ENCODE measurements around the gene CCDC74B.
A peak's percentile ranks its signal among the peaks of the same experiment; 100 is the strongest.
"Not testable (repeated sequence)": the region's sequence is repeated elsewhere in the genome, so short reads cannot be mapped to it uniquely, and the experiment has no call there.

CCDC74B gene

DNA sequence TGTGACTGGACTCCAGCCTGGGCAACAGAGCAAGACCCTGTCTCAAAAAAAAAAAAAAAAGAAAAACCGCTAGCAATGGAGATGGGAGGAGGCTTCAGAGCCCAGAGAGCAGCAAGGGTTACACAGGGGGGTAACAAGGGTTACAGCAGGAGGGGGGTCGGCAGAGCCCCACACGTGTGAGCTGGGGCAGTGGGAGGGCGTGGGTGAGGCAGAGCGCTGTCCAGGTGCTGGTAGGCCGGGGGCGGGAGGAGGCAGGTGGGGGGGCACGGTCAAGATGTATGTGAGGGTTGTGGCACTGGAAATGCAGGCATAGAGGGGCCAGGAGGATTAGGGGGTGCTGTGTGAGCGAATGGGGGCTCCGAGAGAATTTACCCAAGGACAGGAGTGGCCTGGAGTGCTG is 40.5 kb upstream of the CCDC74B start:
- H3K4me3 ChIP-seq (ENCODE audit: low read depth, low read length) = no peak overlapping the region
- DNase-seq (ENCODE audit: low read depth) = no peak
- TF ChIP-seq, protein P1, sequence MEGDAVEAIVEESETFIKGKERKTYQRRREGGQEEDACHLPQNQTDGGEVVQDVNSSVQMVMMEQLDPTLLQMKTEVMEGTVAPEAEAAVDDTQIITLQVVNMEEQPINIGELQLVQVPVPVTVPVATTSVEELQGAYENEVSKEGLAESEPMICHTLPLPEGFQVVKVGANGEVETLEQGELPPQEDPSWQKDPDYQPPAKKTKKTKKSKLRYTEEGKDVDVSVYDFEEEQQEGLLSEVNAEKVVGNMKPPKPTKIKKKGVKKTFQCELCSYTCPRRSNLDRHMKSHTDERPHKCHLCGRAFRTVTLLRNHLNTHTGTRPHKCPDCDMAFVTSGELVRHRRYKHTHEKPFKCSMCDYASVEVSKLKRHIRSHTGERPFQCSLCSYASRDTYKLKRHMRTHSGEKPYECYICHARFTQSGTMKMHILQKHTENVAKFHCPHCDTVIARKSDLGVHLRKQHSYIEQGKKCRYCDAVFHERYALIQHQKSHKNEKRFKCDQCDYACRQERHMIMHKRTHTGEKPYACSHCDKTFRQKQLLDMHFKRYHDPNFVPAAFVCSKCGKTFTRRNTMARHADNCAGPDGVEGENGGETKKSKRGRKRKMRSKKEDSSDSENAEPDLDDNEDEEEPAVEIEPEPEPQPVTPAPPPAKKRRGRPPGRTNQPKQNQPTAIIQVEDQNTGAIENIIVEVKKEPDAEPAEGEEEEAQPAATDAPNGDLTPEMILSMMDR (IDR thresholded peaks at IDR 0.05; ENCODE audit: insufficient read depth, low read depth, low read length, missing control alignments) = no peak

DNA sequence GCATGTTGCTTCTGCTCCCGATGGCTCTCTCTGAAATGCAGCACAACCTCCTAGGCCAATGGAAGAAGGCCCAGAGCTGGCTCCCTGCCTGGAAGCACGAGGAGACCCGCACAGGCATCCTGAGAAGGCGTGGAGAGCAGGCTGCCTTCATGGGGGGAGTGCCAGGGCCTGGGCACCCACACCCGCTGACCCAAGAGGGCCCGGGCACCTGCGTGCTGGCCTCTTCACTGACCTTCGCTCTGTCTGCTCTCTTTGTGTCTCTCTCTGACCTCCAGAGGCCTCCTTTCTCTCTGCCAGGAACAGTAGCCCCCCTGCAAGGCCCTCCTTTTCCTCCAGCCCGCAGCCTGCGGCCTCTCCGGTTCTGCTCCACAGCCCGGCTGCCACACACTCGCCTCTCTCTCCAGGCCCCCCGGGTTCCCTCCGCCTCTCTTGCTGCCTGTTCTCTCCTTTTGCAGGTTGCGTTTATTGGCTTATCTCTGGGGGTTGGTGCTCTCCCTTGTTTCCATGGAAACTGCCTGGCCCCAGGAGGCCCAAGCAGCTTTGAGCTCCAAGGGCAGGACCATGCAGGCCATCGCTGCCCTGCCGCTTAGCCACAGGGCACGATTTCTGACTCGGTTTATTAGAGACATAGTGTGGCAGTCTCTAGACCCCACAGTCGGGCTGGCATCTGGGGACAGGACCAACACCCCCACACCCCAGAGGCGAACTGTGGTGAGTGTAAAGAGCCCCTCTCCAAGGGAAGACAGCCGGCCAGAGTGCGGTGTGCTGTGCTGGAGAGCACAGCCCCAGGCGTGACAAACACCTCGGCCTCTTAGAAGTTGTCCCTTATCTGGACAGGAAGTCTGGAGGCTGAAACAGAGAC is 38.8 kb upstream of the CCDC74B start:
- no peak for DNase-seq (ENCODE audit: low read depth)
- H3K4me3 ChIP-seq (ENCODE audit: low read depth, low read length) = peak overlapping the region; percentile 57
- TF ChIP-seq, protein P1 (IDR thresholded peaks at IDR 0.05; ENCODE audit: insufficient read depth, low read depth, low read length, missing control alignments) = no peak

DNA sequence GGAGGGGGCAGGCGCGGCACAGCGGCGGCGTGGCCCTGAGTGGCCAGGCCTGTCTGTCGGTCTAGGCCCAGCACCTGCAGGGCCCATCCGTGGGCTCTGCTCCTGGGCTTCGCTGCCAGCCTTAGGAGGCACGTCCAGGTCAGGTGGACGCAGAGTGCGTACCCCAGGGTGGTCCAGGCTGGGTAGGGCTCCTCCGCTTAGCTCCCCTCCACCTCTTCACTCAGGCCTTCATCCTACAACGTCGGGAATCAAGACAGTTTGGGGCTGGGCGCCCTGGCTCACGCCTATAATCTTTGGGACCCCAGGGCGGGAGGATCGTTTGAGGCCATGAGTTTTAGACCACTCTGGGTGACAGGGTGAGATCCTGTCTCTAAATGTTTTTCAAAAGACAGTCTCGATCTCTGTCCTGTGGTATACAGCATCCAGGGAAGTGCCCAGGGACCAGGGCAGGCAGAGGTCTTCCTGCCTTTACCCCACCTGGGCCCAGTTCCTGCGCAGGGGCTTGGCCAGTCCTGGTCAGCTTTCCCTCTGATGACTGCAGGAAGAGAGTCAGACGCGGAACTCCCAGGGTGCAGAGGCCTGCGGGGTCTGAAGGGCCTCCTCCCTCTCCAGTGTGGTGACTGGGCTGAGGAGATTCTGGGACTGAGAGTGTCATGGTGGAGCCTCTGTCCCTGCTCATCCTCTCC is 38.1 kb upstream of the CCDC74B start:
- peak; percentile 24 for DNase-seq (ENCODE audit: low read depth)

DNA sequence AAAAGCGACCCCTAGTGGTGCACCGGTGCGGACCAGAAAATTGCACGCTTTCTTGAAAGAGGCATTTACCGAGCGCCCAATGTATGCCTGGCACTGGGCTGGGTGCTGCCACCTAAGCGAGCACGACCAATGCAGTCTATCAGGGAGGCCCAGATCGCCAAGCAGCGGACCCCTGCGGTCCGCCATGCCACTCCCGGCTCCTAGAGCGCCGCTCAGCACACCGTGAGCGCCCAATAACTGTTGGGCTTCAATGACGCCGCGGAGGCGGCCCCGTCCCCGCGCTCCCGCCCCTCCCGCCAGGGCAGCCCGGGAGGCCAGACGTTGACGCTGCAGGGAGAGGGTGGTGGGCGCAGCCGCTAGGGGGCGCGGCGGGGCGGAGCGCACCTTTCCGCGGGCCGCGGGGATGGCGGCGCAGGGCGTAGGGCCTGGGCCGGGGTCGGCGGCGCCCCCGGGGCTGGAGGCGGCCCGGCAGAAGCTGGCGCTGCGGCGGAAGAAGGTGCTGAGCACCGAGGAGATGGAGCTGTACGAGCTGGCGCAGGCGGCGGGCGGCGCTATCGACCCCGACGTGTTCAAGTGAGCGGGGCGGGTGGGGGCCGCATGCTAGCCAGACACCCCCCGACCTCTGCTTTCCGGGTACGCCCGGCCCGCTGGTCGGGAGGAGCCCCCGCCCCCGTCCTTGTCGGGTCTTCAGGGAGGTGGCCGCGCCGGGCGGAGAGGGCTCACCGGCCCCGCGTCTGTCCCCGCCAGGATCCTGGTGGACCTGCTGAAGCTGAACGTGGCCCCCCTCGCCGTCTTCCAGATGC is 37.2 kb upstream of the CCDC74B start, which contains the start of gene MZT2B:
Gene MZT2B (plus strand): TSS at position 383 of the 803 bp plus-strand sequence. CDS start 21 bp downstream, at position 404.
- TF ChIP-seq, protein P1 (IDR thresholded peaks at IDR 0.05; ENCODE audit: insufficient read depth, low read depth, low read length, missing control alignments) = peak; percentile 71
- DNase-seq (ENCODE audit: low read depth) = peak; percentile 94
- peak within 1 kb of the TSS; percentile 79 for H3K4me3 ChIP-seq (ENCODE audit: low read depth, low read length)

More for the DNA sequence above, 38.1 kb upstream of the CCDC74B start:
- peak overlapping the region; percentile 57 for H3K4me3 ChIP-seq (ENCODE audit: low read depth, low read length)

- TF ChIP-seq, protein P1 (IDR thresholded peaks at IDR 0.05; ENCODE audit: insufficient read depth, low read depth, low read length, missing control alignments) = peak; percentile 33
Measured at GRCh38 chr2:130181325-130181879, 36.5 kb upstream of the CCDC74B start, which contains the start of gene SMPD4. SMPD4 (minus strand) TSS chr2:130181602; CDS start chr2:130176592, 5,010 bp downstream.

GRCh38 chr2:130180404-130181324 is 35.8 kb upstream of the CCDC74B start:
- DNase-seq (ENCODE audit: low read depth) = not testable (repeated sequence)
- H3K4me3 ChIP-seq (ENCODE audit: low read depth, low read length) = peak overlapping the region; percentile 79

More at GRCh38 chr2:130181325-130181879, 36.5 kb upstream of the CCDC74B start, which contains the start of gene SMPD4:
- DNase-seq (ENCODE audit: low read depth) = peak; percentile 96
- peak within 1 kb of the TSS; percentile 79 for H3K4me3 ChIP-seq (ENCODE audit: low read depth, low read length)

DNA sequence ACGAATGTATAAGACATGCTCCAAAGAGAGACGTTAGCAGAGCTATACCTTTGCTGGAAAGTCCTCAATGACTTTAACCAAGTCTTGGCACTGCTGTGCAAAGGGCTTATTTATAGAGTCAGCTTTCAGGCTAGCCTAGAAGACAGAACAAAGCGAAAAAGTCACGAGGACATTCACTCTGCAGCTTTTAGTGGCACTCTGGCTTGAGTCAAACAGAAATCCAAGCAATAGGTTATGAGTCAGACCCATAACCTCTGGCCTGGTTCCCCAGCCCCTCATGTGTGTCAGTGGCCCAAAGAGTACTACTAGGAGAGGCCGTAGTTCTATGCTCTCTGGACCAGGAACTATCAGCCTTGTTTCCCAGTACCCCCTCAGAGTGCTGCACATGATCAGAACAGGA is 30.0 kb upstream of the CCDC74B start:
- peak; percentile 53 for DNase-seq (ENCODE audit: low read depth)

More for the DNA sequence above, 30.0 kb upstream of the CCDC74B start:
- not testable (repeated sequence) for H3K4me3 ChIP-seq (ENCODE audit: low read depth, low read length)
